GM12873 (cell line): ENCODE data around the gene RPA3.
A peak's percentile ranks its signal among the peaks of the same experiment; 100 is the strongest.

Experiments
- TF ChIP-seq, protein P1 (sequence below): IDR thresholded peaks from 2 replicates; pipeline ENCODE4 v1.5.1; 2012; ENCODE audit warnings: low read depth, mild to moderate bottlenecking, moderate library complexity, low read length, control low read depth; ENCODE audit not compliant: insufficient read depth; ENCODE audit errors: missing control alignments

The RPA3 gene

DNA sequence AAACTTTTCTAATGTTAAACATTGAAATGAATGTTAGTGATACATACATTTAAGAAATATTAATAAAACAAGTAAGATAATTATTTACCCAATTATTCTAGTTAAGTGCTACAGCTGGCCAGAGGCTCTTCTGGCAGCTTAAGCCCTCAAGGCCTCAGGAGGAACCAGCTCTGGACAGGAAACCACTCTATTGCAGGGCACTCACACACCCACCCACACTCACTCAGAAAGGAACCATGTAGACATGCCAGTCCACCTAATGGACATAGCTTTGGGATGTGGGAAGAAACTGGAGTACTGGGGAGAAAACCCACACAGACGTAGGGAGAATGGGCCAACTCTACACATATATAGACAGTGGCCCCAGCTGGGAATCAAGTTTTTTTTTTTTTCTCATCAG lies 49.7 kb downstream of the RPA3 start:
- TF ChIP-seq, protein P1, sequence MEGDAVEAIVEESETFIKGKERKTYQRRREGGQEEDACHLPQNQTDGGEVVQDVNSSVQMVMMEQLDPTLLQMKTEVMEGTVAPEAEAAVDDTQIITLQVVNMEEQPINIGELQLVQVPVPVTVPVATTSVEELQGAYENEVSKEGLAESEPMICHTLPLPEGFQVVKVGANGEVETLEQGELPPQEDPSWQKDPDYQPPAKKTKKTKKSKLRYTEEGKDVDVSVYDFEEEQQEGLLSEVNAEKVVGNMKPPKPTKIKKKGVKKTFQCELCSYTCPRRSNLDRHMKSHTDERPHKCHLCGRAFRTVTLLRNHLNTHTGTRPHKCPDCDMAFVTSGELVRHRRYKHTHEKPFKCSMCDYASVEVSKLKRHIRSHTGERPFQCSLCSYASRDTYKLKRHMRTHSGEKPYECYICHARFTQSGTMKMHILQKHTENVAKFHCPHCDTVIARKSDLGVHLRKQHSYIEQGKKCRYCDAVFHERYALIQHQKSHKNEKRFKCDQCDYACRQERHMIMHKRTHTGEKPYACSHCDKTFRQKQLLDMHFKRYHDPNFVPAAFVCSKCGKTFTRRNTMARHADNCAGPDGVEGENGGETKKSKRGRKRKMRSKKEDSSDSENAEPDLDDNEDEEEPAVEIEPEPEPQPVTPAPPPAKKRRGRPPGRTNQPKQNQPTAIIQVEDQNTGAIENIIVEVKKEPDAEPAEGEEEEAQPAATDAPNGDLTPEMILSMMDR = no peak

DNA sequence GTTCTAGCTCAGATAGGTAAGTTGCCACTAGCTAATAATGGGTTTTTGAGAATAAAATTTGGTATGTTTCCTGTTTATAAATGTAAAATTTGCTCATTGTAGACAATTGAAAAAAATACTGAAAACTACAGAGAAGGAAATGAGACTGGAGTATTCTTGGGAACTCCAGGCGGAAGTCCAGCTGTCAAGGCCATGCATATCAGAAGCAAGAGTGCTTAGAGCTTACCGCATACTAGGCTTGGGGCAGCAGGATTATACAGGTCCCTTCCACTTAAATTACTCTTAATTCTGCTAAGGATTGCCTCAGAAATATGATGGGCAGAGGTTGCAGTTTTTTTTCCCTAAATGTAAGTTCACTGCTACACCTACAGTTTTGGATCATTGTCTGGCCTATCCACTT lies 51.2 kb downstream of the RPA3 start:
- TF ChIP-seq, protein P1 = no peak

DNA sequence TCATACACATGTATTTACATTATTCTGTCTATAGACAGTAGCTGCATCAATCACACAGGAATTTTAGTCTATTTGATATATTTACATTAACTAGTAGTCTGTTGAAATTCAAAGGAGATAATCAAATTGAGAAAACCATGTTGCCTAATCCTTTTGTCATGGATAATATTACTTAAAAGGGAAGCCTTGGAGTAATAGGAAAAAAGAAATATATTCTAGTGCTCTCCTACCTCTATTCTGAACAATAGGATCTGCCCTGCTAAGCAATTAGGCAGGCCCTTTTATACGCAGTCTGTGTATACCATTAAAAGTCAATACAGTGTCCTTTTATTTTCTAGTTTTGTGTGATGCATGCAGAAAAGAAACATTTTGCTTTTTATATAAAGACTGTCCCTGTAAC lies 53.4 kb downstream of the RPA3 start:
- TF ChIP-seq, protein P1 = no peak

DNA sequence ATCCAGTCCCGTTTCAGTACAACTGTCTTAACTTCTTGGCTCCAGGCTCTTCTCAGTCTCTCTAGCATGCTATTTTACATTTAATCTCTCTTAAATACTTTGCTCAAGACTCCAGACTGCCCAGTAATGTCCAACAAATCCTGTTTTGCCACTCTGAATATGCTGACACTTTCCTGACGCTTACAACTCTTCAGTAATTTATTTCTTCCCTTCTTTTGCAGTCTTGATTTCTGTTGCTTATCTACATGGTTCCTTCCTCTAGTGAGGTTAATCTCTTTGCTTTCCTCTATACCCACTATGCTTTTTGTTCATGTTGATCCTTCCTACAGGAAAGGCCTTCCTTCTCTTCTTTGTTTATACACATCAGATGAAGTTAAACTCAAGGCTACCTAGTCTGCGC lies 54.1 kb downstream of the RPA3 start:
- TF ChIP-seq, protein P1 = no peak

DNA sequence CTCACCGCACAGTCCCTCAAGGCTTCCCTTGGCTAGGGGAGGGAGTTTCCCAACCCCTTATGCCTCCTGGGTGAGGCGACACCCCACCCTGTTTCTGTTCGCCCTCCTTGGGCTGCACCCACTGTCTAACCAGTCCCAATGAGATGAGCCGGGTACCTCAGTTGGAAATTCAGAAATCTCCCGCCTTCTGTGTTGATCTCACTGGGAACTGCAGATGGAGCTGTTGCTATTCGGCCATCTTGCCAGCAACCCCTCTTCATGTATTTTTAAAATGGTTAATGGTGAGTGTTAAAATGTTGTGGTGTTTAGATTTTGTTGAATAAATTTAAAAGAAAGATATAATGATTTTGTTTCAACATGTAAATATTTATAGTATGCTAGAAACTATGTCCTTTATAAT lies 55.9 kb downstream of the RPA3 start:
- TF ChIP-seq, protein P1 = no peak

DNA sequence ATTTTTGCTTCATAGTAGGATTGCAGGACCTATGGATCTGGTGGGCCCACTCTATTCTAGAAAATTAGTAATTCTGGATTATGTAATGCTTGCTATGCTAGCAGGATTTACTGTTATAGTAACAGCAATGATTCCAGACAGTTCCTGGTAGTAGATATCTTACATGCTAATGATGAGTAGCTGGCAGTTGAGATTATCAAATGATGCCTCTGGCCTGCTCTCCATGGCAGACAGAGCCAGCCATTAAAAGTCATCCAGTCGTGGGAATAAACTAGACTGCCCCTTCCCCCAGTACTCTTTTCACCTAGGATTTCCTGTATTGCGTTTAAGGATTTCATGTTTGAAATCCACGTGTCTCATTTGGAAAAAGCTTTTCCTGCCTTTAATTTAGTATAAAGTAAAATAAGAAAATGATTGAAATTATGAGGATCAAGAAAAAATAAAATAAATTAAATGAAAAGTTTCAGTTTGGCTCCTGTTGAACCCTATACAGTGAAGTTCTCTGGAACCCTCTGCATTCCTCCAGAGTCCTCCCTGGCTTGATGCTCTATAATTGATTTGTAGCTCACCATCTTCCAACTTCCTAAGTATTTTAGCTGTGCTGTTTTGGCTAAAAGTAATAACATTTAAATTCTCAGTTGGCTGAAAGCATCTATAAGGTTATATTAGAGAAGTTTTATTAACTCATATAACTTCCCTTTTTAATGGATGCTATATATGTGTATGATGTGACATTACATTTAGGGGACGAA lies 63.3 kb downstream of the RPA3 start:
- TF ChIP-seq, protein P1 = no peak

DNA sequence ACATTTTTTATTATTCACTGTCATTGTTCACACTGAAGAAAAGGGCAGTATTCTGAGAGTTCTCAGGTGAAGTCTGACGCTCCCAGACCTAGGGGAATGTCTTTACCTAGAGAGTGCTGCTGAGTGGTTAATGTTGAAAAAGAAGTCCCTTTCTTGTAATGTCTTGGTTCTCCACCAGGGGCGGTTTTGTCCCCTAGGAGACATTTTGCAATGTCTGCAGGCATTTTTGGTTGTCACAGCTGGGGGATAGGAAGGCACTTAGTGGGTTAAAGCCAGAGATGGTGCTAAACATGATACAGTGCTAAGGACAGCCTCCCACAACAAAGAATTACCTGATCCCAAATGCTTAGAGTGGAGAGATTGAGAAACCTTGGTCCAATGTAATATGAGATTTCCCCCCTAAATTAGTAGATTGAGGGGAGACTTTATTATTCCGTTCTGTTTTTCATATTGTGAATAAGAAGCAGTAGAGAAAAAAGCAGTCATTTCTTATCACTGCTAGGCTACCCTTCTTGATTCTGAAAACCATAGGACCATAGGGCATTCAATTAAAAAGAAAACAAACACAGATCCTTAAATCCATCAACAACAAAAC lies 64.7 kb downstream of the RPA3 start:
- TF ChIP-seq, protein P1 = peak; percentile 71
